Peyer's patch (tissue), 4 donors: Measurements from ENCODE around the gene KRT80.

ENCODE experiments used
- POLR2A ChIP-seq, 2 donors: fragments of 450-650 bp; IDR thresholded peaks; one replicate each; pipeline ENCODE4 v1.5.1; 2017; ENCODE audit warnings: antibody characterized with exemption in 2 of 2, mild to moderate bottlenecking in 2 of 2, moderate library complexity in 2 of 2
- TF ChIP-seq, protein P1 (sequence below), 6 experiments: fragments of 450-650 bp in 4 of 6; fragments of 200-600 bp in 2 of 6; sonication (generic) in 1 of 6; IDR thresholded peaks; one replicate each; pipeline ENCODE4 v1.5.1; 2017 to 2019; ENCODE audit warnings: antibody characterized with exemption in 6 of 6, mild to moderate bottlenecking in 3 of 6, moderate library complexity in 1 of 6

DNA sequence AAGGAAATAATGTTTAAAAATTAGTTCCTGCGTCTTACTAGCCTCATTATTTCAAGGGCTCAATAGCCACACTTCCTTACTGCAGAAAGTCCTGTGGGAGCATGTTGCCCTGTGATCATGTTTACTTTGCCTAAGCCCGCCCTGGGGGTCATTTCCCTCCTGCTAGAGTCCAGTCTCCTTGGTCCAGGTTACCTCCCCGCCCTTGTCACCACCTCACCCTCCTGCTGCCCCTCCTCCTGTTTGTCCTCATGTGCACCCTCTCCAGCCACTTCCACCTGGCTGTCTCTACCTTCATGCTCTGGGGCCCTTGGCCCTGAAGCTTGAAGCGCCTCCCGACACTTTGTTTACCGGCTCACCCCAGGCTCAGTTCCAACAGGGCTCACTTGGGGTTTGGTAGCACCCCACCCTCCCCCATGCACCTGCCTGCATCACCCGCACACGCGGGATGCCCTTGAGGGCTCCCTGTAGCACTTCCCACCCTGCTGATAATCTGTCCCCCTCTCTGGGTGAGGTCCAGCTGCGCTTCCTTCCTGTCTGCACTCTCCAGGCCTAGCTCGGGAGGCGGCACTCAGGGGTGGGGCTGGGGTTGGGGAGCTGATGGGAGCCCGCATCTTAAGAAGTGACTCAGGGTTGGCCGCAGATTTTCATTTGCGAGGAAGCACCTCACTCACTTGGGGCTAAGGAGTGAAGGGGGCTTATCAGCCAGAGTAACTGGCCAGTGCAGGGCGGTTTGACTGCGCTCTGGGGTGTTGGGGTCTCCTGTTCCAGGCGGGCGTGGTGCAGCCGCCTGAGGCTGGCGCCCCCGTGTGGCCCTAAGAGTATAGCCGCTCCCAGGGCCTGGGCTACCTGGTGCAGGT lies 72.2 kb downstream of the KRT80 start:
- TF ChIP-seq POLR2A (IDR thresholded peaks at IDR 0.05) = no peak
- TF ChIP-seq, protein P1, sequence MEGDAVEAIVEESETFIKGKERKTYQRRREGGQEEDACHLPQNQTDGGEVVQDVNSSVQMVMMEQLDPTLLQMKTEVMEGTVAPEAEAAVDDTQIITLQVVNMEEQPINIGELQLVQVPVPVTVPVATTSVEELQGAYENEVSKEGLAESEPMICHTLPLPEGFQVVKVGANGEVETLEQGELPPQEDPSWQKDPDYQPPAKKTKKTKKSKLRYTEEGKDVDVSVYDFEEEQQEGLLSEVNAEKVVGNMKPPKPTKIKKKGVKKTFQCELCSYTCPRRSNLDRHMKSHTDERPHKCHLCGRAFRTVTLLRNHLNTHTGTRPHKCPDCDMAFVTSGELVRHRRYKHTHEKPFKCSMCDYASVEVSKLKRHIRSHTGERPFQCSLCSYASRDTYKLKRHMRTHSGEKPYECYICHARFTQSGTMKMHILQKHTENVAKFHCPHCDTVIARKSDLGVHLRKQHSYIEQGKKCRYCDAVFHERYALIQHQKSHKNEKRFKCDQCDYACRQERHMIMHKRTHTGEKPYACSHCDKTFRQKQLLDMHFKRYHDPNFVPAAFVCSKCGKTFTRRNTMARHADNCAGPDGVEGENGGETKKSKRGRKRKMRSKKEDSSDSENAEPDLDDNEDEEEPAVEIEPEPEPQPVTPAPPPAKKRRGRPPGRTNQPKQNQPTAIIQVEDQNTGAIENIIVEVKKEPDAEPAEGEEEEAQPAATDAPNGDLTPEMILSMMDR (IDR thresholded peaks at IDR 0.05) = peak; percentile 35 to 70 (median 54)
